ENCODE results near the gene KHK.

The KHK gene

DNA sequence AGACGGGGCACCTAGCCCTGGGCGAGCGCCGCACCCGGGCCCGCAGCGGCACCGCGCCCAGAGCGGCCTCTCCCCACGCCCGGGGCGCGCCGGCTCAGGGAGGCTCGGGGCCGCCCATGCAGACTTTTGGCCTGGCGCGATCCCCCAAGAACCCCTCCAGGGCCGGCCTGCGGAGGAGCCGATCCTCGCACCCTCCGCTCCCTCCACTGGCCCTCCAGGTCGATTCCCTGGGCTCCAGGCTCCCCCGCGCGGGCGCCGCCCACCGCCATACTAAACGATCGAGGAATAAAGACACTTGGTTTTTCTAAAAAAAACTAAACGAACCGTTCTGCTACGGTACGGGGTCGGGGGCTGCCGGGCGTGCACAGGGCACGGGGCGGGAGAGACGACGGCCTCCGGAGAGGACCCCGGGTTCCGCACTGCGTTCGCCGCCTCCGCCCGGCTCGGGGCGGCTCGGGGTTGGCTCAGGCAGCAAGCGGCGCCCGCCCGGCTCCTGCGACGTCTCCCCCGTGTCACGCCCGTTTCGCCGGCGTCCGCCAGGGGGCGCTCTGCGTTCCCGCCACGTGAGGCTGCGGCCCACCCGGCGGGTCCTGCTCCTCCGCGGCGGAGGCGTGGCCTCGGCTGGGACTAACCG, 365 bp upstream of the KHK start (continued):
- TF ChIP-seq ZBTB26 (tag by site-specific recombination; optimal IDR thresholded peaks at IDR 0.05) (peak; percentile 65), ZNF175 (tag by site-specific recombination; IDR thresholded peaks at IDR 0.05) (no peak), KLF7 (tag by site-specific recombination; IDR thresholded peaks at IDR 0.05; ENCODE audit: borderline replicate concordance) (no peak), MZF1 (tag by site-specific recombination; IDR thresholded peaks at IDR 0.05; ENCODE audit: borderline replicate concordance) (no peak), ZNF121 (tag by site-specific recombination; IDR thresholded peaks at IDR 0.05) (no peak), PRDM1 (tag by site-specific recombination; IDR thresholded peaks at IDR 0.05) (no peak), OVOL3 (tag by site-specific recombination; IDR thresholded peaks at IDR 0.05) (no peak), HOXC10 (CRISPR knock-in tag; IDR thresholded peaks at IDR 0.05) (0 out of 2 replicates have a peak, but pooled peaks have one; percentile 55), ZSCAN23 (tag by site-specific recombination; IDR thresholded peaks at IDR 0.05) (no peak), ZNF266 (tag by site-specific recombination; IDR thresholded peaks at IDR 0.05; ENCODE audit: low read depth) (no peak), ZNF292 (tag by site-specific recombination; IDR thresholded peaks at IDR 0.05; ENCODE audit: borderline replicate concordance, low read depth) (no peak), SP7 (tag by site-specific recombination; IDR thresholded peaks at IDR 0.05) (no peak), ZNF184 (tag by site-specific recombination; IDR thresholded peaks at IDR 0.05) (peak; percentile 11; the same call in 1 of the 2 replicates), ELK4 (IDR thresholded peaks at IDR 0.05; ENCODE audit: borderline replicate concordance, low read depth, low read length) (no peak), ZNF214 (tag by site-specific recombination; IDR thresholded peaks at IDR 0.05; ENCODE audit: borderline replicate concordance) (no peak), ZFP37 (tag by site-specific recombination; IDR thresholded peaks at IDR 0.05) (no peak), ZNF169 (tag by site-specific recombination; IDR thresholded peaks at IDR 0.05) (no peak), BCL11A (tag by site-specific recombination; IDR thresholded peaks at IDR 0.05; ENCODE audit: low read depth) (no peak), ZNF626 (tag by site-specific recombination; IDR thresholded peaks at IDR 0.05) (no peak), ZXDB (tag by site-specific recombination; IDR thresholded peaks at IDR 0.05) (no peak), ZNF114 (tag by site-specific recombination; IDR thresholded peaks at IDR 0.05) (no peak), ZNF433 (tag by site-specific recombination; IDR thresholded peaks at IDR 0.05; ENCODE audit: low read depth) (no peak), TCF7L2 (IDR thresholded peaks at IDR 0.05; ENCODE audit: borderline replicate concordance, low read depth, low read length) (no peak), ZNF596 (tag by site-specific recombination; IDR thresholded peaks at IDR 0.05) (no peak), PRDM4 (tag by site-specific recombination; IDR thresholded peaks at IDR 0.05) (no peak), SETDB1 (IDR thresholded peaks at IDR 0.05; ENCODE audit: insufficient read length, low read length) (no peak), ZBTB49 (tag by site-specific recombination; IDR thresholded peaks at IDR 0.05; ENCODE audit: low read depth) (no peak), ZNF600 (tag by site-specific recombination; IDR thresholded peaks at IDR 0.05) (no peak)
- TF ChIP-seq, protein P1, sequence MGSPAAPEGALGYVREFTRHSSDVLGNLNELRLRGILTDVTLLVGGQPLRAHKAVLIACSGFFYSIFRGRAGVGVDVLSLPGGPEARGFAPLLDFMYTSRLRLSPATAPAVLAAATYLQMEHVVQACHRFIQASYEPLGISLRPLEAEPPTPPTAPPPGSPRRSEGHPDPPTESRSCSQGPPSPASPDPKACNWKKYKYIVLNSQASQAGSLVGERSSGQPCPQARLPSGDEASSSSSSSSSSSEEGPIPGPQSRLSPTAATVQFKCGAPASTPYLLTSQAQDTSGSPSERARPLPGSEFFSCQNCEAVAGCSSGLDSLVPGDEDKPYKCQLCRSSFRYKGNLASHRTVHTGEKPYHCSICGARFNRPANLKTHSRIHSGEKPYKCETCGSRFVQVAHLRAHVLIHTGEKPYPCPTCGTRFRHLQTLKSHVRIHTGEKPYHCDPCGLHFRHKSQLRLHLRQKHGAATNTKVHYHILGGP (tag by site-specific recombination; IDR thresholded peaks at IDR 0.05): no peak
- TF ChIP-seq, protein P2, sequence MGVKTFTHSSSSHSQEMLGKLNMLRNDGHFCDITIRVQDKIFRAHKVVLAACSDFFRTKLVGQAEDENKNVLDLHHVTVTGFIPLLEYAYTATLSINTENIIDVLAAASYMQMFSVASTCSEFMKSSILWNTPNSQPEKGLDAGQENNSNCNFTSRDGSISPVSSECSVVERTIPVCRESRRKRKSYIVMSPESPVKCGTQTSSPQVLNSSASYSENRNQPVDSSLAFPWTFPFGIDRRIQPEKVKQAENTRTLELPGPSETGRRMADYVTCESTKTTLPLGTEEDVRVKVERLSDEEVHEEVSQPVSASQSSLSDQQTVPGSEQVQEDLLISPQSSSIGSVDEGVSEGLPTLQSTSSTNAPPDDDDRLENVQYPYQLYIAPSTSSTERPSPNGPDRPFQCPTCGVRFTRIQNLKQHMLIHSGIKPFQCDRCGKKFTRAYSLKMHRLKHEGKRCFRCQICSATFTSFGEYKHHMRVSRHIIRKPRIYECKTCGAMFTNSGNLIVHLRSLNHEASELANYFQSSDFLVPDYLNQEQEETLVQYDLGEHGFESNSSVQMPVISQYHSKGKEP (tag by site-specific recombination; IDR thresholded peaks at IDR 0.05): no peak
